A549 (cell line): Measurements from ENCODE around the gene DHDDS. TPM values are rescaled to one million over a fixed set of nuclear protein-coding genes. Genes with fewer than 3 reads are reported as not detected.

Experiments
- ATAC-seq, 2 experiments: fragments of 200-7000 bp in 1 of 2; fragments of >200 bp in 1 of 2; cut with Nextera tagmentation in 1 of 2; cut with Tn5 transposase in 1 of 2; 3 replicates each; pipeline versions ENCODE4 v1.8.0 to v1.9.1; 2018 to 2020; ENCODE audit warnings: mild to moderate bottlenecking in 1 of 2, moderate library complexity in 1 of 2
- CTCF ChIA-PET: fragments of 300-600 bp; sonication (Branson Sonifier 250); formaldehyde crosslinking; extraction: SDS; loops from one replicate; lab custom pipeline; 2021; ENCODE audit warnings: antibody characterized with exemption, inconsistent platforms; lab: Yijun Ruan, JAX
- POLR2A ChIA-PET: fragments of 350-600 bp; formaldehyde crosslinking; extraction: SDS; loops from one replicate; lab custom pipeline; 2021; ENCODE audit warnings: antibody characterized with exemption, inconsistent platforms; lab: Yijun Ruan, JAX
- DNase-seq, 2 experiments: peaks; one replicate each; pipeline versions ENCODE4 v3.0.0 to v3.0.0-alpha.2; 2011 to 2016; ENCODE audit warnings: low read depth in 1 of 2, low spot score in 1 of 2
- FAIRE-seq: peaks from 2 replicates; lab custom pipeline; 2011; peaks lifted over from hg19 to GRCh38; lab: Jason Lieb, UNC
- H3K27ac ChIP-seq, 2 experiments: fragments of >200 bp; sonication (Bioruptor Twin); formaldehyde crosslinking; 3 replicates each; pipeline ENCODE4 v1.5.1; 2016 to 2017
- H3K4me1 ChIP-seq: fragments of >200 bp; sonication (Bioruptor Twin); formaldehyde crosslinking; 3 replicates; pipeline ENCODE4 v1.6.1; 2016
- H3K4me2 ChIP-seq: fragments of >200 bp; sonication (Bioruptor Twin); formaldehyde crosslinking; 3 replicates; pipeline ENCODE4 v1.6.1; 2016
- H3K4me3 ChIP-seq: fragments of >200 bp; sonication (Bioruptor Twin); formaldehyde crosslinking; 3 replicates; pipeline ENCODE4 v1.5.1; 2016
- H3K9me3 ChIP-seq: fragments of >200 bp; sonication (Bioruptor Twin); formaldehyde crosslinking; 3 replicates; pipeline ENCODE4 v1.6.1; 2016
- EP300 ChIP-seq, 2 experiments: fragments of >200 bp; sonication (Bioruptor Twin); formaldehyde crosslinking; IDR thresholded peaks; 2 replicates in 1 of 2; 3 replicates in 1 of 2; pipeline ENCODE4 v1.6.1; 2016 to 2017
- HEYL ChIP-seq: fragments of 250-450 bp; sonication (Bioruptor Pico); IDR thresholded peaks from 2 replicates; pipeline ENCODE4 v1.8.0; 2021; ENCODE audit warnings: mild to moderate bottlenecking, moderate library complexity
- JUN ChIP-seq, 2 experiments: fragments of >200 bp; sonication (Bioruptor Twin); formaldehyde crosslinking; IDR thresholded peaks; 2 replicates in 1 of 2; 3 replicates in 1 of 2; pipeline ENCODE4 v1.6.1; 2016 to 2017
- KDM1A ChIP-seq: fragments of 200-600 bp; sonication (generic); IDR thresholded peaks from 2 replicates; pipeline ENCODE4 v1.6.1; 2016; ENCODE audit warnings: low read depth, mild to moderate bottlenecking
- MAFK ChIP-seq: fragments of 450-650 bp; IDR thresholded peaks from 2 replicates; pipeline ENCODE4 v1.6.1; 2014; ENCODE audit not compliant: partially characterized antibody
- MYC ChIP-seq: IDR thresholded peaks from 2 replicates; pipeline ENCODE4 v1.6.1; 2012; ENCODE audit warnings: mild to moderate bottlenecking, inconsistent platforms, low read length, improper control_type of control experiment, borderline replicate concordance
- NPAS2 ChIP-seq: fragments of 250-450 bp; sonication (Bioruptor Pico); IDR thresholded peaks from 2 replicates; pipeline ENCODE4 v1.8.0; 2022; ENCODE audit warnings: mild to moderate bottlenecking, moderate library complexity, borderline replicate concordance
- SREBF2 ChIP-seq: fragments of 450-650 bp; IDR thresholded peaks from 2 replicates; pipeline ENCODE4 v1.6.1; 2014; ENCODE audit warnings: mild to moderate bottlenecking, moderate library complexity
- TFCP2L1 ChIP-seq: fragments of 250-450 bp; sonication (Bioruptor Pico); IDR thresholded peaks from 2 replicates; pipeline ENCODE4 v1.5.0; 2021; ENCODE audit warnings: mild to moderate bottlenecking
- TP53 ChIP-seq: fragments of 250-450 bp; sonication (Bioruptor Pico); IDR thresholded peaks from 2 replicates; pipeline ENCODE4 v1.5.0; 2021; ENCODE audit warnings: mild to moderate bottlenecking, moderate library complexity
- ZC3H11A ChIP-seq: fragments of 450-650 bp; IDR thresholded peaks from 2 replicates; pipeline ENCODE4 v1.6.1; 2014; ENCODE audit warnings: antibody characterized with exemption, mild to moderate bottlenecking
- WGBS: methylation state at CpG from one replicate; pipeline ENCODE4 v1.1.6; 2017; ENCODE audit errors: missing lambda C conversion rate; 5-methylcytosine and 5-hydroxymethylcytosine counted together
- polyA plus RNA-seq, 4 experiments: library from polyadenylated mRNA; depleted of rRNA in 3 of 4; stranded (reverse); fragments of >200 nt; fragmentation: RNase III in 1 of 4; extraction: RNeasy Plus Mini Kit Qiagen cat#74134 plus additional on column Dnase treatment in 1 of 4; gene quantifications; 2 replicates in 3 of 4; 3 replicates in 1 of 4; pipeline ENCODE4 v1.2.3, GENCODE V29; 2011 to 2017
- TF ChIP-seq, protein P1 (sequence below): IDR thresholded peaks from 2 replicates; pipeline ENCODE4 v1.6.1; 2012
- TF ChIP-seq, protein P2 (sequence below): fragments of >200 bp; sonication (Bioruptor Twin); formaldehyde crosslinking; IDR thresholded peaks from 2 replicates; pipeline ENCODE4 v1.6.1; 2016
- TF ChIP-seq, protein P3 (sequence below): fragments of >200 bp; sonication (Bioruptor Twin); formaldehyde crosslinking; IDR thresholded peaks from 3 replicates; pipeline ENCODE4 v1.5.1; 2016
- TF ChIP-seq, protein P4 (sequence below): fragments of 250-450 bp; sonication (Bioruptor Pico); IDR thresholded peaks from 2 replicates; pipeline ENCODE4 v1.5.0; 2020; ENCODE audit warnings: low read depth, mild to moderate bottlenecking, moderate library complexity
- TF ChIP-seq, protein P5 (sequence below): fragments of 150-350 bp; IDR thresholded peaks from 2 replicates; pipeline ENCODE4 v1.6.1; 2014; ENCODE audit warnings: low read depth, mild to moderate bottlenecking, low read length
- TF ChIP-seq, protein P6 (sequence below): IDR thresholded peaks from 2 replicates; pipeline ENCODE4 v1.6.1; 2012; ENCODE audit warnings: low read depth, borderline replicate concordance

The DHDDS gene
- polyA plus RNA-seq, 2 of the 4 experiments (the other 2 are of a cell fraction) = 26.0 to 27.3 TPM

DNA sequence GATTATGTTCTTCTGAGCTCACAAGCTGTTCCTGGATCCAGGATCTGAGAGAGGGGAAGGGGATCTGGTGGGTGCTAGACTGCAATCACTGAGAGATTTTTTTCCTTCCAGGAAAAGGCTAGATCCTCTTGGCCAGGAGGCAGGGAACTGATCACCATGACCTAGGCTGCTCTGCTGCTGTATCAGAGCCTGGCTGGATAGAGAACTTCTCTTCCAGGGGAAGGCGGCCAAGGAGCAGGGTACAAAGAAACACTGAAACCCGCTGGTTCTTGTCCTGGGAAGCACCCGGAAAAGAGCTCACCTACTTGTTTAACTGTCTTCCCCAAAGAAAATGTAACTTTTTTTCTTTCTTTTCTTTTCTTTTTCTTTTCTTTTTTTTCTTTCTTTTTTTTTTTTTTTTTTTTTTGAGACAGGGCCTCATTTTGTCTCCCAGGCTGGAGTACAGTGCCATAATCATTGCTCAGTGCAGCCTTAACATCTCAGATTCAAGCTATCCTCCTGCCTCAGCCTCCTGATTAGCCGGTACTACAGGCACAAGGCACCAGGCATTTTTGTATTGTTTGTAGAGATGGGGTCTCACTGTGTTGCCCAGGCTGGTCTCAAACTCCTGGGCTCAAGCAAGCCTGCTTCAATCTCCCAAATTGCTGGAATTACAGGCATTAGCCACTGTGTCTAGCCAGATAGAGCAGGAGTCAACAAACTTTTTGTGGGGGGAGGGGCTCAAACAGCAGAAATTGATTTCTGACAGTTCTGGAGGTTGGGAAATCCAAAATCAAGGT lies 85.1 kb downstream of the DHDDS start:
- POLR2A ChIA-PET = interaction anchor here (1.9 kb wide), 1 partner anchor 16 kb away, joined by 8 read pairs; no protein-coding TSS in a partner anchor

DNA sequence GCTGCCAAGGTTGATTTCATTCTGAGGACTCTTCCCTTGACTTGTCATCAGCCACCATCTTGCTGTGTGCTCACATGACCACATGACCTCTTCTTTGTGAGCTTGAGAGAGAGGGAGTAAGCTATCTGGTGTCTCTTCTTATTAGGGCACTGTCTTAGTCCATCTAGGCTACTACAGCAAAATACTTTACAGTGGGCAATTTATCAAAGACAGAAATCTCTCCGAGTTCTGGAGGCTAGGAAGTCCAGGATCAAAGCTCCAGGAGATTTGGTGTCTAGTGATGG lies 85.6 kb downstream of the DHDDS start:
- WGBS = 48% methylated on average over 1 of the region's 1 CpG
- ATAC-seq (no peak), FAIRE-seq (no peak), DNase-seq (no peak)
- H3K9me3 ChIP-seq = no peaks in the 10 kb centered on the region
- ChIA-PET CTCF (interaction anchor here (0.6 to 1.2 kb wide), 4 partner anchors 11 to 233 kb away, joined by 3 to 5 read pairs (median 3); no protein-coding TSS in a partner anchor), POLR2A (interaction anchor here (1.9 kb wide), 1 partner anchor 17 kb away, joined by 8 read pairs; no protein-coding TSS in a partner anchor)
- TF ChIP-seq TFCP2L1 (CRISPR knock-in tag) = no peak
- TF ChIP-seq, protein P1, sequence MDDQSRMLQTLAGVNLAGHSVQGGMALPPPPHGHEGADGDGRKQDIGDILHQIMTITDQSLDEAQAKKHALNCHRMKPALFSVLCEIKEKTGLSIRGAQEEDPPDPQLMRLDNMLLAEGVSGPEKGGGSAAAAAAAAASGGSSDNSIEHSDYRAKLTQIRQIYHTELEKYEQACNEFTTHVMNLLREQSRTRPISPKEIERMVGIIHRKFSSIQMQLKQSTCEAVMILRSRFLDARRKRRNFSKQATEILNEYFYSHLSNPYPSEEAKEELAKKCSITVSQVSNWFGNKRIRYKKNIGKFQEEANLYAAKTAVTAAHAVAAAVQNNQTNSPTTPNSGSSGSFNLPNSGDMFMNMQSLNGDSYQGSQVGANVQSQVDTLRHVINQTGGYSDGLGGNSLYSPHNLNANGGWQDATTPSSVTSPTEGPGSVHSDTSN = no peak
- TF ChIP-seq, protein P2, sequence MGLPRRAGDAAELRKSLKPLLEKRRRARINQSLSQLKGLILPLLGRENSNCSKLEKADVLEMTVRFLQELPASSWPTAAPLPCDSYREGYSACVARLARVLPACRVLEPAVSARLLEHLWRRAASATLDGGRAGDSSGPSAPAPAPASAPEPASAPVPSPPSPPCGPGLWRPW = no peak
- TF ChIP-seq NPAS2 = no peak
- no peak for TF ChIP-seq MYC
- TF ChIP-seq TP53 (CRISPR knock-in tag) = no peak
- no peak for TF ChIP-seq HEYL (CRISPR knock-in tag)
- no peak for TF ChIP-seq JUN (IDR thresholded peaks at IDR 0.05)
- no peak for TF ChIP-seq MAFK
- TF ChIP-seq, protein P3, sequence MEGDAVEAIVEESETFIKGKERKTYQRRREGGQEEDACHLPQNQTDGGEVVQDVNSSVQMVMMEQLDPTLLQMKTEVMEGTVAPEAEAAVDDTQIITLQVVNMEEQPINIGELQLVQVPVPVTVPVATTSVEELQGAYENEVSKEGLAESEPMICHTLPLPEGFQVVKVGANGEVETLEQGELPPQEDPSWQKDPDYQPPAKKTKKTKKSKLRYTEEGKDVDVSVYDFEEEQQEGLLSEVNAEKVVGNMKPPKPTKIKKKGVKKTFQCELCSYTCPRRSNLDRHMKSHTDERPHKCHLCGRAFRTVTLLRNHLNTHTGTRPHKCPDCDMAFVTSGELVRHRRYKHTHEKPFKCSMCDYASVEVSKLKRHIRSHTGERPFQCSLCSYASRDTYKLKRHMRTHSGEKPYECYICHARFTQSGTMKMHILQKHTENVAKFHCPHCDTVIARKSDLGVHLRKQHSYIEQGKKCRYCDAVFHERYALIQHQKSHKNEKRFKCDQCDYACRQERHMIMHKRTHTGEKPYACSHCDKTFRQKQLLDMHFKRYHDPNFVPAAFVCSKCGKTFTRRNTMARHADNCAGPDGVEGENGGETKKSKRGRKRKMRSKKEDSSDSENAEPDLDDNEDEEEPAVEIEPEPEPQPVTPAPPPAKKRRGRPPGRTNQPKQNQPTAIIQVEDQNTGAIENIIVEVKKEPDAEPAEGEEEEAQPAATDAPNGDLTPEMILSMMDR = no peak
- TF ChIP-seq KDM1A = no peak
- TF ChIP-seq ZC3H11A = no peak
- TF ChIP-seq, protein P4, sequence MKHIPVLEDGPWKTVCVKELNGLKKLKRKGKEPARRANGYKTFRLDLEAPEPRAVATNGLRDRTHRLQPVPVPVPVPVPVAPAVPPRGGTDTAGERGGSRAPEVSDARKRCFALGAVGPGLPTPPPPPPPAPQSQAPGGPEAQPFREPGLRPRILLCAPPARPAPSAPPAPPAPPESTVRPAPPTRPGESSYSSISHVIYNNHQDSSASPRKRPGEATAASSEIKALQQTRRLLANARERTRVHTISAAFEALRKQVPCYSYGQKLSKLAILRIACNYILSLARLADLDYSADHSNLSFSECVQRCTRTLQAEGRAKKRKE (CRISPR knock-in tag) = no peak
- no peak overlapping the region for H3K4me3 ChIP-seq
- H3K4me1 ChIP-seq = no peaks in the 10 kb centered on the region
- H3K27ac ChIP-seq = no peak overlapping the region
- H3K4me2 ChIP-seq = no peak overlapping the region

More for the DNA sequence above, 85.1 kb downstream of the DHDDS start:
- no peaks in the 10 kb centered on the region for H3K4me1 ChIP-seq
- no peak for DNase-seq
- CTCF ChIA-PET = interaction anchor here (0.6 to 1.2 kb wide), 5 partner anchors 9 to 233 kb away, joined by 3 to 5 read pairs (median 3); no protein-coding TSS in a partner anchor
- H3K9me3 ChIP-seq = no peaks in the 10 kb centered on the region
- ATAC-seq = no peak
- no peak overlapping the region for H3K4me3 ChIP-seq
- H3K27ac ChIP-seq = no peak overlapping the region
- 85% methylated on average over 4 of the region's 4 CpGs for WGBS
- no peak overlapping the region for H3K4me2 ChIP-seq
- no peak for FAIRE-seq
- TF ChIP-seq, protein P5, sequence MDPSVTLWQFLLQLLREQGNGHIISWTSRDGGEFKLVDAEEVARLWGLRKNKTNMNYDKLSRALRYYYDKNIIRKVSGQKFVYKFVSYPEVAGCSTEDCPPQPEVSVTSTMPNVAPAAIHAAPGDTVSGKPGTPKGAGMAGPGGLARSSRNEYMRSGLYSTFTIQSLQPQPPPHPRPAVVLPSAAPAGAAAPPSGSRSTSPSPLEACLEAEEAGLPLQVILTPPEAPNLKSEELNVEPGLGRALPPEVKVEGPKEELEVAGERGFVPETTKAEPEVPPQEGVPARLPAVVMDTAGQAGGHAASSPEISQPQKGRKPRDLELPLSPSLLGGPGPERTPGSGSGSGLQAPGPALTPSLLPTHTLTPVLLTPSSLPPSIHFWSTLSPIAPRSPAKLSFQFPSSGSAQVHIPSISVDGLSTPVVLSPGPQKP = no peak
- TF ChIP-seq SREBF2 = no peak
- TF ChIP-seq, protein P6, sequence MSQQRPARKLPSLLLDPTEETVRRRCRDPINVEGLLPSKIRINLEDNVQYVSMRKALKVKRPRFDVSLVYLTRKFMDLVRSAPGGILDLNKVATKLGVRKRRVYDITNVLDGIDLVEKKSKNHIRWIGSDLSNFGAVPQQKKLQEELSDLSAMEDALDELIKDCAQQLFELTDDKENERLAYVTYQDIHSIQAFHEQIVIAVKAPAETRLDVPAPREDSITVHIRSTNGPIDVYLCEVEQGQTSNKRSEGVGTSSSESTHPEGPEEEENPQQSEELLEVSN = no peak
- TF ChIP-seq EP300 (IDR thresholded peaks at IDR 0.05) = no peak
